Chondrocyte (in vitro differentiated cells): ENCODE results near the gene IL36B. TPM values are rescaled to one million over a fixed set of nuclear protein-coding genes. Genes with fewer than 3 reads are reported as not detected.

Source experiments
- DNase-seq: peaks from one replicate; pipeline ENCODE4 v3.0.0; 2021; ENCODE audit warnings: mixed read lengths, low spot score
- H3K27ac Mint-ChIP-seq: one replicate; pipeline ENCODE4 v1.8.0; 2021; ENCODE audit warnings: mild to moderate bottlenecking, moderate library complexity, mixed read lengths; ENCODE audit not compliant: unreplicated experiment
- H3K27me3 Mint-ChIP-seq: 2 replicates; pipeline ENCODE4 v1.8.0; 2021; ENCODE audit warnings: low read depth, mixed read lengths
- H3K36me3 Mint-ChIP-seq: 2 replicates; pipeline ENCODE4 v1.8.0; 2021; ENCODE audit warnings: low read depth, mixed read lengths
- H3K4me1 Mint-ChIP-seq: 2 replicates; pipeline ENCODE4 v1.8.0; 2021; ENCODE audit warnings: low read depth, mild to moderate bottlenecking, mixed read lengths
- H3K4me3 Mint-ChIP-seq: one replicate; pipeline ENCODE4 v1.8.0; 2021; ENCODE audit warnings: mild to moderate bottlenecking, moderate library complexity, mixed read lengths; ENCODE audit not compliant: unreplicated experiment
- H3K9me3 Mint-ChIP-seq: 2 replicates; pipeline ENCODE4 v1.8.0; 2021; ENCODE audit warnings: low read depth, mixed read lengths
- total RNA-seq: library from RNA; stranded (reverse); gene quantifications from 3 replicates; pipeline ENCODE4 v1.2.1, GENCODE V29; 2021
- TF ChIP-seq, protein P1 (sequence below): fragments of 200-600 bp; sonication (generic); IDR thresholded peaks from 2 replicates; pipeline ENCODE4 v1.5.0; 2021; ENCODE audit warnings: antibody characterized with exemption, mild to moderate bottlenecking, moderate library complexity

The IL36B gene
- total RNA-seq, 1 donor from 2014 or later: not detected

DNA sequence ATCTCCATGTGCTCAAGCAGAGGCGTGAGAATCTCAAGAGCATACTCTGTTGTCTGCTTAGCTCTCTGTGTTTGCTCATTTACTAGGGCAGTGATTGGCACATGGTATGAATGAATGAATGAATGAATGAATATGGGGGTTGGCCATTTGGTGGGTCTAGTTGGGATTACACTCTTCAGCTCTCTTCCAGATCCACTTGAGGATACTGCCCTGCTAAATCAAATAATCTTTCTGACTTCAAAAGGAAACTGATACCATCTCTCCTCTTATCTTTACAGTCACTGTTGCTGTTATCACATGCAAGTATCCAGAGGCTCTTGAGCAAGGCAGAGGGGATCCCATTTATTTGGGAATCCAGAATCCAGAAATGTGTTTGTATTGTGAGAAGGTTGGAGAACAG, 72.9 kb downstream of the IL36B start:
- TF ChIP-seq, protein P1, sequence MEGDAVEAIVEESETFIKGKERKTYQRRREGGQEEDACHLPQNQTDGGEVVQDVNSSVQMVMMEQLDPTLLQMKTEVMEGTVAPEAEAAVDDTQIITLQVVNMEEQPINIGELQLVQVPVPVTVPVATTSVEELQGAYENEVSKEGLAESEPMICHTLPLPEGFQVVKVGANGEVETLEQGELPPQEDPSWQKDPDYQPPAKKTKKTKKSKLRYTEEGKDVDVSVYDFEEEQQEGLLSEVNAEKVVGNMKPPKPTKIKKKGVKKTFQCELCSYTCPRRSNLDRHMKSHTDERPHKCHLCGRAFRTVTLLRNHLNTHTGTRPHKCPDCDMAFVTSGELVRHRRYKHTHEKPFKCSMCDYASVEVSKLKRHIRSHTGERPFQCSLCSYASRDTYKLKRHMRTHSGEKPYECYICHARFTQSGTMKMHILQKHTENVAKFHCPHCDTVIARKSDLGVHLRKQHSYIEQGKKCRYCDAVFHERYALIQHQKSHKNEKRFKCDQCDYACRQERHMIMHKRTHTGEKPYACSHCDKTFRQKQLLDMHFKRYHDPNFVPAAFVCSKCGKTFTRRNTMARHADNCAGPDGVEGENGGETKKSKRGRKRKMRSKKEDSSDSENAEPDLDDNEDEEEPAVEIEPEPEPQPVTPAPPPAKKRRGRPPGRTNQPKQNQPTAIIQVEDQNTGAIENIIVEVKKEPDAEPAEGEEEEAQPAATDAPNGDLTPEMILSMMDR: no peak
- no peak overlapping the region for H3K4me3 Mint-ChIP-seq
- DNase-seq: no peak
- H3K4me1 Mint-ChIP-seq: no peaks in the 10 kb centered on the region
- H3K27ac Mint-ChIP-seq: no peak overlapping the region
- peaks cover 45% of the 10 kb centered on the region for H3K27me3 Mint-ChIP-seq
- no peaks in the 10 kb centered on the region for H3K36me3 Mint-ChIP-seq
- no peaks in the 10 kb centered on the region for H3K9me3 Mint-ChIP-seq

GRCh38 chr2:112977559-112978056, 75.1 kb downstream of the IL36B start, which contains the start of gene IL36G:
TSS of gene IL36G (plus strand) at chr2:112978006. CDS start at chr2:112978639, 633 bp downstream.
- peaks cover 49% of the 10 kb centered on the region for H3K27me3 Mint-ChIP-seq
- H3K4me3 Mint-ChIP-seq: no peak within 1 kb of the TSS
- TF ChIP-seq, protein P1: no peak
- H3K36me3 Mint-ChIP-seq: no peaks in the 10 kb centered on the region
- H3K27ac Mint-ChIP-seq: no peak within 1 kb of the TSS
- H3K4me1 Mint-ChIP-seq: no peaks in the 10 kb centered on the region
- DNase-seq: no peak
- no peaks in the 10 kb centered on the region for H3K9me3 Mint-ChIP-seq

Other genes with a start within 250 kb of the IL36B start
- not detected in 3 replicates for gene IL1B, start 216.1 kb downstream of the IL36B start, total RNA-seq
- gene IL37, start 141.7 kb downstream of the IL36B start, total RNA-seq: not detected in 3 replicates
- not detected in 3 replicates for gene IL36G, start 74.9 kb downstream of the IL36B start, total RNA-seq
- not detected in 3 replicates for gene IL36A, start 47.4 kb downstream of the IL36B start, total RNA-seq
- gene IL36RN, start 6.3 kb upstream of the IL36B start, total RNA-seq: not detected in 3 replicates
- not detected in 3 replicates for gene IL1F10, start 15.1 kb upstream of the IL36B start, total RNA-seq
- not detected in 3 replicates for gene IL1RN, start 74.7 kb upstream of the IL36B start, total RNA-seq
- gene PSD4, start 121.1 kb upstream of the IL36B start, total RNA-seq: 5.2 to 5.5 TPM (median 5.2 TPM) in 3 replicates
- 0.29 TPM in 1 of 3 replicates, not detected in the others for gene PAX8, start 226.1 kb upstream of the IL36B start, total RNA-seq